GM21529 (cell line): ENCODE results near the gene NAXD.
A peak's percentile ranks its signal among the peaks of the same experiment; 100 is the strongest.
"Not testable (repeated sequence)": the region's sequence is repeated elsewhere in the genome, so short reads cannot be mapped to it uniquely, and the experiment has no call there.

Experiments
- ATAC-seq: cut with Tn5 transposase; IDR thresholded peaks from one replicate; pipeline ENCODE4 v1.9.1; 2021; ENCODE audit not compliant: unreplicated experiment

The NAXD gene

GRCh38 chr13:110593430-110594130, 21.8 kb upstream of the NAXD start:
- ATAC-seq, result peak; percentile 95

GRCh38 chr13:110597041-110597689, 18.2 kb upstream of the NAXD start:
- ATAC-seq, result no peak

- no peak for ATAC-seq
Observed at GRCh38 chr13:110600261-110600819, 15.0 kb upstream of the NAXD start.

- ATAC-seq, result no peak
Observed at GRCh38 chr13:110600980-110601379, 14.4 kb upstream of the NAXD start.

GRCh38 chr13:110605132-110605531, 10.2 kb upstream of the NAXD start:
- no peak for ATAC-seq

- ATAC-seq, result not testable (repeated sequence)
Observed at GRCh38 chr13:110606281-110606680, 9.1 kb upstream of the NAXD start.

- no peak for ATAC-seq
Observed at GRCh38 chr13:110607675-110608224, 7.6 kb upstream of the NAXD start.

GRCh38 chr13:110610955-110611595, 4.3 kb upstream of the NAXD start:
- peak; percentile 50 for ATAC-seq

GRCh38 chr13:110615005-110615321, 382 bp upstream of the NAXD start:
- ATAC-seq, result no peak

- peak; percentile 54 for ATAC-seq
Observed at GRCh38 chr13:110616103-110617101, 1.1 kb downstream of the NAXD start.

- ATAC-seq, result no peak
Observed at GRCh38 chr13:110617321-110618072, 2.2 kb downstream of the NAXD start.

- ATAC-seq, result no peak
Observed at GRCh38 chr13:110618167-110618566, 2.8 kb downstream of the NAXD start.

GRCh38 chr13:110618780-110619179, 3.4 kb downstream of the NAXD start:
- ATAC-seq, result no peak

GRCh38 chr13:110620596-110620995, 5.3 kb downstream of the NAXD start:
- ATAC-seq, result no peak

- no peak for ATAC-seq
Observed at GRCh38 chr13:110624766-110625756, 9.7 kb downstream of the NAXD start.

- ATAC-seq, result no peak
Observed at GRCh38 chr13:110625771-110626321, 10.5 kb downstream of the NAXD start.

GRCh38 chr13:110626521-110626920, 11.2 kb downstream of the NAXD start:
- no peak for ATAC-seq

- ATAC-seq, result no peak
Observed at GRCh38 chr13:110627351-110627750, 12.0 kb downstream of the NAXD start.
